Brain microvascular endothelial cell (primary cell): Measurements from ENCODE around the gene TXLNB.
A peak's percentile ranks its signal among the peaks of the same experiment; 100 is the strongest.

Experiments
- DNase-seq: peaks from one replicate; pipeline ENCODE4 v3.0.0-alpha.2; 2020
- H3K27ac ChIP-seq: fragments of 250-450 bp; sonication (Bioruptor Pico); 2 replicates; pipeline ENCODE4 v1.5.1; 2020; ENCODE audit warnings: mild to moderate bottlenecking, moderate library complexity
- H3K27me3 ChIP-seq: fragments of 250-450 bp; sonication (Bioruptor Pico); replicated peaks from 2 replicates; pipeline ENCODE4 v1.5.1; 2020; ENCODE audit warnings: mild to moderate bottlenecking
- H3K36me3 ChIP-seq: fragments of 250-450 bp; sonication (Bioruptor Pico); replicated peaks from 2 replicates; pipeline ENCODE4 v1.5.1; 2020; ENCODE audit warnings: mild to moderate bottlenecking
- H3K4me3 ChIP-seq: 2 replicates; pipeline ENCODE4 v1.5.1; 2011; ENCODE audit warnings: low read depth, mild to moderate bottlenecking, control low read depth, low read length, moderate library complexity
- in situ Hi-C: cut with HindIII; loops from 2 replicates; pipeline ENCODE4 v1.10.0; 2017; ENCODE audit warnings: low sequenced_read_pairs, low pct_ligation_motif_present
- TF ChIP-seq, protein P1 (sequence below): IDR thresholded peaks from 2 replicates; pipeline ENCODE4 v1.5.1; 2011; ENCODE audit warnings: low read depth, mild to moderate bottlenecking, moderate library complexity, low read length, control low read depth, inconsistent platforms; ENCODE audit errors: missing control alignments

TXLNB gene

DNA sequence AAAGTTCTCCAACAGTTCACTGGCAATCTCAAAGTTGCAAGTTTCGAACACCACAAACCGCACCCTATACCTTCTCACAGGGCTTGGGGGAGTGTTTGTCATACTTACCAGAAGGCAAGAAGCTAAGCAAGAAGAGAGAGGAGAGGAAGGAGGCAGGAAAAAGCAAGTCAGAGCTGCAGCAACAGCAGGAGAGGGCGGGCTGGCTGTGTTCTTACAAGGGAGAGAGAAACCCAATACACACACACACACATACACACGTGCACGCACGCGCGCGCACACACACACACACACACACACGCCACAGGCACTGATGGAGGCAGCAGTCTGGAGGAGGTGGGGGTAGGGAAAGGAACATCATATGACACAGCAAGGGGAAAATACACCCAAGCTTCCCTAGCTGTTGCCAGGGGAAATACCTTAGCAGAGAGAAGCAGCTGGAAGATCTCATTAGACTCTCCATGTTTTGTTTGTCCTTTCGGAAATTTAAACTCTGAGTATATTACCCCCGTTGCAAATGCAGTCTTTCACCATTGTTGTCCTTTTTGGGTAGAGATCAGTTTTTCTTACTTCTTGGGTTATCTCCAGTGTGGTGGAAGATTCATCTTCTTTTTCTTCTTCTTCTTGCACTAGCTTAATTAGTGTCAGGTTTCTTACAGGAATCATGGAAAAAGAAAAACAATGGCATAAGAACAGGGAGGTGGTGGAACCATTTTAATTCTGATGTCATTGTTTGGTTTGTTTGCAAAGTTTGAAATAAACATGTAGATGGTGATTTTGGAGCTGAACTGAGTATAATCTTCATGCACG lies at the start of gene TXLNB:
Gene TXLNB, minus strand, starts transcription at position 186 of the 807 bp plus-strand sequence. CDS start 3,099 bp downstream, outside the sequence.
- no peak within 1 kb of the TSS for H3K4me3 ChIP-seq
- in situ Hi-C loops: no loop called here
- TF ChIP-seq, protein P1, sequence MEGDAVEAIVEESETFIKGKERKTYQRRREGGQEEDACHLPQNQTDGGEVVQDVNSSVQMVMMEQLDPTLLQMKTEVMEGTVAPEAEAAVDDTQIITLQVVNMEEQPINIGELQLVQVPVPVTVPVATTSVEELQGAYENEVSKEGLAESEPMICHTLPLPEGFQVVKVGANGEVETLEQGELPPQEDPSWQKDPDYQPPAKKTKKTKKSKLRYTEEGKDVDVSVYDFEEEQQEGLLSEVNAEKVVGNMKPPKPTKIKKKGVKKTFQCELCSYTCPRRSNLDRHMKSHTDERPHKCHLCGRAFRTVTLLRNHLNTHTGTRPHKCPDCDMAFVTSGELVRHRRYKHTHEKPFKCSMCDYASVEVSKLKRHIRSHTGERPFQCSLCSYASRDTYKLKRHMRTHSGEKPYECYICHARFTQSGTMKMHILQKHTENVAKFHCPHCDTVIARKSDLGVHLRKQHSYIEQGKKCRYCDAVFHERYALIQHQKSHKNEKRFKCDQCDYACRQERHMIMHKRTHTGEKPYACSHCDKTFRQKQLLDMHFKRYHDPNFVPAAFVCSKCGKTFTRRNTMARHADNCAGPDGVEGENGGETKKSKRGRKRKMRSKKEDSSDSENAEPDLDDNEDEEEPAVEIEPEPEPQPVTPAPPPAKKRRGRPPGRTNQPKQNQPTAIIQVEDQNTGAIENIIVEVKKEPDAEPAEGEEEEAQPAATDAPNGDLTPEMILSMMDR: peak; percentile 9
- peak; percentile 60 for DNase-seq
- no peaks in the 10 kb centered on the region for H3K27me3 ChIP-seq
- peak within 1 kb of the TSS; percentile 66 for H3K27ac ChIP-seq
- no peaks in the 10 kb centered on the region for H3K36me3 ChIP-seq

DNA sequence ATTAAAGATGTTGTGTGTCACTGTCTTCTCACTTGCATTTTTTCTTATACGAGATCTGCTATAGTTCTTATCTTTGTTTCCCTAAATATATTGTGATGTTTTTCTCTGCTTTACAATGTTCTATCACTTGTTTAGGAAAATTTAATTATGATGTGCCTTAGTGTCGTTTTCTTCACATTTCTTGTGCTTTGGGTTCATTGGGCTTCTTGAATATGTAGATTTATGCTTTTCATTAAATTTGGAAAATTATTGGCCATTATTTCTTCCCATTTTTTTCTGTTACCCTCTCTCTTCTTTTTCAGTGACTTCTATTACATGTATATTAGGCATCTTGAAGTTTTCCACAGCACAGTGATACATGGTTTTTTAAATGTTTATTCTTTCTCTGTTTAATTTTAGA lies 49.3 kb upstream of the TXLNB start:
- no peaks in the 10 kb centered on the region for H3K27me3 ChIP-seq
- in situ Hi-C loops: no loop called here
- no peaks in the 10 kb centered on the region for H3K36me3 ChIP-seq
- no peak overlapping the region for H3K27ac ChIP-seq
- no peak overlapping the region for H3K4me3 ChIP-seq
- TF ChIP-seq, protein P1: no peak
- DNase-seq: no peak

DNA sequence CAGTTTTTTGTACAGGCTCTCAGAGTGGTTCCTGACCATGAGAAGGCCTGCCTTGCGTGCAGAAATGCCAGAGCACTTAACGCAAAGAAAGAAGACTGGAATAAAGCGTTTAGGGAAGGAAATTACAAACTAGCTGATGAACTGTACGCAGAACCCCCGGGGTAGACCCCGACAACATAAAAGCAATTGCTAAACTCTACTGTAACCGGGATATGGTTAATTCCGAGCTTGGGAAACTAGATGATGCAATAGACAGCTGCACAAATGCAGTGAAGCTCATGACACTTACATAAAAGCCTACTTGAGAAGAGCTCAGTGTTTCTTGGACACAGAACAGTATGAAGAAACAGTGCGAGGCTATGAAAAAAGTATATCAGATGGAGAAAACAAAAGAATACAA lies 47.0 kb upstream of the TXLNB start:
- in situ Hi-C loops: no loop called here

DNA sequence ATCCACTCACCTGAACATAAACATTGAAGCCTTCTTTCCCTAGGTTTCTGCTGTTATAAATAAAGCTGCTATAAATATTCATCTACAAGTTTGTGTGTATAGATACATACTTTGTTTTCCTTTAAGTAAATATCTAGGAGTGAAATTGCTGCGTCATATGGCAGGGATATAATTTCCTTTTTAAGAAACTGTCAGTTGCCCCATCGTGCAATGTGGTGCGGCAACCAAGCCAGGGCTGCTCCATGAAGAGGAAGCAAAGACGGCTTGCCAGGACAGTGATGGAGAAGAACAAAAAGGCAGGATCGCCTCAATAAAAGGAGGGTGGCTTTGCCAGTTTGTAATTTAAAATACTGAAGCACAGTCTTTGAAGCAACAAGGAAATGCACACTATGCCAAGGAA lies 46.0 kb upstream of the TXLNB start:
- in situ Hi-C loops: no loop called here
- no peak for DNase-seq
- TF ChIP-seq, protein P1: no peak
- H3K4me3 ChIP-seq: no peak overlapping the region
- no peaks in the 10 kb centered on the region for H3K27me3 ChIP-seq
- no peaks in the 10 kb centered on the region for H3K36me3 ChIP-seq
- no peak overlapping the region for H3K27ac ChIP-seq

More for the DNA sequence above, 47.0 kb upstream of the TXLNB start:
- no peak overlapping the region for H3K4me3 ChIP-seq
- no peaks in the 10 kb centered on the region for H3K27me3 ChIP-seq
- DNase-seq: no peak
- TF ChIP-seq, protein P1: no peak
- H3K36me3 ChIP-seq: no peaks in the 10 kb centered on the region
- H3K27ac ChIP-seq: no peak overlapping the region

DNA sequence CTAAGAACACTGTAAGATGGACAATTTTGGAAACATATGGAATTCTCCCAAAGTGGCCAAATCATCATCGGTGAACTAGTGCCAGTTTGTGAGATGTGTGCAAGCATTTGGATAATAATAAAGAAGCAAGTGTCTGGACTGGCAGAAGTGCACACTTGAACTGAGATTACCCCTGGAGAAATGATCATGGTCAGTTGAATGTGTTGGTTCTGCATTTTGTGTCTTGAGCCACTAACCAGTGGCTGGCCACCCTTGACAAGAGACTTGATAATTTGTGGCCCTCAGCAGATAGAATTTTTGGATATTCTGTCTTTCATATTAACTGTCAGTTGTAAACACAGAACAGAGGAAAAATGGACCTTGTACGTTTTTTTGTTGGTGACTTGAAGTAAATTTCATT lies 45.2 kb upstream of the TXLNB start:
- DNase-seq: no peak
- in situ Hi-C loops: no loop called here
- Histone ChIP-seq H3K4me3 (no peak overlapping the region), H3K36me3 (no peaks in the 10 kb centered on the region), H3K27me3 (no peaks in the 10 kb centered on the region), H3K27ac (no peak overlapping the region)
- TF ChIP-seq, protein P1: no peak
